K562 (cell line): ENCODE measurements around the gene PCK2. TPM values are rescaled to one million over a fixed set of nuclear protein-coding genes. Genes with fewer than 3 reads are reported as not detected.

Experiments used
- ATAC-seq: fragments of 200-7000 bp; cut with Tn5 transposase; 3 replicates; pipeline ENCODE4 v1.9.1; 2020; ENCODE audit warnings: moderate library complexity
- BruUV-seq: library from RNA; stranded (reverse); fragments of 400-500 nt; replicated peaks from 2 replicates; lab custom pipeline; 2021; lab: Mats Ljungman, UMichigan
- CTCF ChIA-PET: fragments of 300-600 bp; formaldehyde crosslinking; extraction: SDS; loops from one replicate; lab custom pipeline; 2021; ENCODE audit warnings: low intra/inter-chr PET ratio; lab: Yijun Ruan, JAX
- POLR2A ChIA-PET: fragments of 300-600, 350-650 bp; sonication (Branson Sonifier 250); formaldehyde crosslinking; extraction: SDS; loops from one replicate; lab custom pipeline; 2021; ENCODE audit warnings: antibody characterized with exemption, inconsistent platforms; lab: Yijun Ruan, JAX
- DNase-seq, 4 experiments: peaks; one replicate each; pipeline versions ENCODE4 v3.0.0 to v3.0.0-alpha.2; 2011 to 2018; ENCODE audit warnings: low spot score in 3 of 4, mixed read lengths in 3 of 4; ENCODE audit errors: extremely low read depth in 1 of 4
- FAIRE-seq: peaks from 2 replicates; lab custom pipeline; 2011; peaks lifted over from hg19 to GRCh38; lab: Jason Lieb, UNC
- H2AFZ ChIP-seq: 2 replicates; pipeline ENCODE4 v1.6.0; 2011; ENCODE audit warnings: low read depth, low read length, control low read depth, inconsistent platforms
- H3K27ac ChIP-seq: fragments of 200-600 bp; 3 replicates; pipeline ENCODE4 v1.8.0; 2011; ENCODE audit warnings: low read depth, mild to moderate bottlenecking, control low read depth, inconsistent platforms, low read length, moderate library complexity, mixed read lengths; ENCODE audit errors: extremely low read depth
- H3K27me3 ChIP-seq, 2 experiments: fragments of 300-600 bp in 1 of 2; 2 replicates in 1 of 2; 3 replicates in 1 of 2; pipeline versions ENCODE4 v1.6.0 to v1.8.0; 2011; ENCODE audit warnings: inconsistent platforms in 2 of 2, low read length in 2 of 2, mild to moderate bottlenecking in 1 of 2, mixed read lengths in 1 of 2, moderate library complexity in 1 of 2; ENCODE audit not compliant: control insufficient read depth in 2 of 2, insufficient read depth in 2 of 2
- H3K36me3 ChIP-seq: fragments of 300-600 bp; 3 replicates; pipeline ENCODE4 v1.8.0; 2011; ENCODE audit warnings: mild to moderate bottlenecking, low read length, inconsistent platforms; ENCODE audit not compliant: control insufficient read depth, insufficient read depth
- H3K4me1 ChIP-seq, 2 experiments: fragments of 200-600 bp in 1 of 2; replicated peaks in 1 of 2; 2 replicates in 1 of 2; 3 replicates in 1 of 2; pipeline versions ENCODE4 v1.5.1 to v1.8.0; 2011; ENCODE audit warnings: inconsistent platforms in 2 of 2, low read length in 2 of 2, mild to moderate bottlenecking in 1 of 2, mixed read lengths in 1 of 2, moderate library complexity in 1 of 2; ENCODE audit not compliant: control insufficient read depth in 2 of 2, insufficient read depth in 2 of 2
- H3K4me2 ChIP-seq: 2 replicates; pipeline ENCODE4 v1.6.1; 2011; ENCODE audit warnings: low read length, control low read depth, inconsistent platforms, mixed read lengths; ENCODE audit not compliant: insufficient read depth
- H3K4me3 ChIP-seq: fragments of 200-600 bp; sonication (generic), shearing (Covaris generic); 2 replicates; pipeline ENCODE4 v1.5.1; 2016; ENCODE audit warnings: control low read depth, inconsistent platforms
- H3K79me2 ChIP-seq: fragments of 200-600 bp; 3 replicates; pipeline ENCODE4 v1.8.0; 2011; ENCODE audit warnings: low read length, inconsistent platforms; ENCODE audit not compliant: control insufficient read depth, insufficient read depth
- H3K9ac ChIP-seq, 2 experiments: 2 replicates each; pipeline versions ENCODE4 v1.6.0 to v1.6.1; 2011; ENCODE audit warnings: low read depth in 2 of 2, low read length in 2 of 2, control low read depth in 1 of 2, inconsistent platforms in 1 of 2, mild to moderate bottlenecking in 1 of 2, mixed read lengths in 1 of 2; ENCODE audit not compliant: insufficient read depth in 1 of 2
- H3K9me1 ChIP-seq: one replicate; pipeline ENCODE4 v1.6.0; 2011; ENCODE audit warnings: inconsistent platforms, mild to moderate bottlenecking, low read length, moderate library complexity; ENCODE audit not compliant: control insufficient read depth, insufficient read depth
- H3K9me3 ChIP-seq: replicated peaks from 2 replicates; pipeline ENCODE4 v1.5.1; 2011; ENCODE audit warnings: low read depth, low read length, inconsistent platforms; ENCODE audit not compliant: control insufficient read depth, insufficient read depth
- H4K20me1 ChIP-seq: replicated peaks from 2 replicates; pipeline ENCODE4 v1.6.1; 2011; ENCODE audit warnings: low read length, inconsistent platforms, mixed read lengths; ENCODE audit not compliant: control insufficient read depth, insufficient read depth
- ADNP ChIP-seq: fragments of 200-800 bp; sonication (Bioruptor generic); IDR thresholded peaks from 2 replicates; pipeline ENCODE4 v1.6.1; 2016; ENCODE audit warnings: missing genetic modification characterization, missing compliant biosample characterization
- BCOR ChIP-seq: fragments of 450-650 bp; IDR thresholded peaks from 2 replicates; pipeline ENCODE4 v1.6.1; 2016
- CHD4 ChIP-seq: fragments of 200-600 bp; sonication (generic); IDR thresholded peaks from 3 replicates; pipeline ENCODE4 v1.6.1; 2012; ENCODE audit warnings: low read depth, mild to moderate bottlenecking, mixed read lengths, low read length, inconsistent platforms; ENCODE audit not compliant: insufficient read depth, insufficient replicate concordance, poor library complexity, severe bottlenecking
- HDAC2 ChIP-seq: fragments of 450-650 bp; IDR thresholded peaks from 2 replicates; pipeline ENCODE4 v1.6.1; 2016; ENCODE audit warnings: mild to moderate bottlenecking
- KDM1A ChIP-seq, 2 experiments: fragments of 450-650 bp; IDR thresholded peaks; 2 replicates each; pipeline ENCODE4 v1.6.1; 2016; ENCODE audit warnings: mild to moderate bottlenecking in 2 of 2
- MTA1 ChIP-seq: fragments of 450-650 bp; IDR thresholded peaks from 2 replicates; pipeline ENCODE4 v1.6.1; 2017; ENCODE audit warnings: borderline replicate concordance
- PBX2 ChIP-seq, 2 experiments: IDR thresholded peaks in 1 of 2; conservative IDR thresholded peaks in 1 of 2; 2 replicates each; pipeline ENCODE4 v1.6.1; 2016; ENCODE audit warnings: low read depth in 2 of 2, mild to moderate bottlenecking in 1 of 2, missing compliant biosample characterization in 1 of 2, missing genetic modification characterization in 1 of 2, moderate library complexity in 1 of 2
- RBM25 ChIP-seq: fragments of 200-400 bp; formaldehyde crosslinking; IDR thresholded peaks from 2 replicates; pipeline ENCODE4 v1.6.1; 2018; ENCODE audit warnings: low read length, low read depth, moderate library complexity; ENCODE audit not compliant: severe bottlenecking
- RCOR1 ChIP-seq, 2 experiments: IDR thresholded peaks; 2 replicates each; pipeline ENCODE4 v1.6.1; 2012; ENCODE audit warnings: low read depth in 2 of 2, low read length in 2 of 2, borderline replicate concordance in 1 of 2, improper control_type of control experiment in 1 of 2
- SMARCA5 ChIP-seq: fragments of 450-650 bp; IDR thresholded peaks from 2 replicates; pipeline ENCODE4 v1.6.1; 2016
- WGBS: fragments of 100-300 bp; shearing (Covaris generic); methylation state at CpG from one replicate; pipeline ENCODE4 v1.1.6; 2016; ENCODE audit warnings: low coverage, mixed read lengths; ENCODE audit not compliant: insufficient coverage; ENCODE audit errors: missing lambda C conversion rate; 5-methylcytosine and 5-hydroxymethylcytosine counted together
- in situ Hi-C: fragments of 300-500 bp; cut with MboI; formaldehyde crosslinking; loops from 4 replicates; pipeline ENCODE4 v1.15.0; 2018; ENCODE audit warnings: inconsistent platforms, mixed read lengths
- intact Hi-C: fragments of 100-400 bp; cut with micrococcal nuclease; formaldehyde crosslinking; loops from 2 replicates; pipeline ENCODE4 v1.14.2; 2022
- polyA plus RNA-seq, 8 experiments: library from polyadenylated mRNA; depleted of rRNA in 4 of 8; stranded (reverse) in 5 of 8; unstranded in 3 of 8; fragments of >200 nt; fragmentation: Nextera tagmentation in 2 of 8; fragmentation: Illumina TruSeq in 1 of 8; extraction: Ambion mirVana in 2 of 8; extraction: Trizol in 1 of 8; gene quantifications; 2 replicates each; pipeline versions ENCODE4 v1.2.1 to v1.2.3, GENCODE V29; 2011 to 2014; ENCODE audit warnings: inconsistent platforms in 1 of 8, missing spikeins in 1 of 8
- total RNA-seq, 7 experiments: library from RNA; depleted of rRNA in 6 of 7; stranded (reverse); fragments of >200 nt in 6 of 7; fragmentation: Illumina TruSeq in 2 of 7; extraction: Trizol in 2 of 7; gene quantifications; 2 replicates each; pipeline versions ENCODE4 v1.2.1 to v1.2.3, GENCODE V29; 2011 to 2021; ENCODE audit warnings: low replicate concordance in 1 of 7

The PCK2 gene
- total and polyA plus RNA-seq, 9 of the 15 experiments (the other 6 are each of a cell fraction or from before 2014, with no cell fraction given): 3.3 to 60.9 (median 30.4) TPM

- peaks cover 33 to 51% of the 10 kb centered on the region in 2 experiments; a peak in 4 of 5 replicates for H3K4me1 ChIP-seq
- peaks cover 54% of the 10 kb centered on the region for H3K79me2 ChIP-seq
- H3K27ac ChIP-seq: no peak overlapping the region
- H4K20me1 ChIP-seq: no peaks in the 10 kb centered on the region
- H3K4me2 ChIP-seq: no peak overlapping the region
- in situ Hi-C loops (no loop called here), intact Hi-C loops (loop anchor here (10.0 kb wide), 1 partner anchor 50 kb away; the partner anchor contains the start of gene PCK2)
- no peaks in the 10 kb centered on the region for H3K27me3 ChIP-seq
- ChIA-PET POLR2A (no interaction called here), CTCF (no interaction called here)
- BruUV-seq: no TSS peak
- peaks cover 36% of the 10 kb centered on the region; the same call in 2 of the 3 replicates for H3K36me3 ChIP-seq
- DNase-seq (no peak), FAIRE-seq (no peak), ATAC-seq (no peak)
- H3K4me3 ChIP-seq: no peak overlapping the region
- no peak overlapping the region for H3K9ac ChIP-seq
- peak; percentile 90 for TF ChIP-seq BCOR
- no peak for TF ChIP-seq PBX2 (CRISPR knock-in tag; IDR thresholded peaks at IDR 0.05; ENCODE audit: low read depth)
- TF ChIP-seq PBX2 (tag; conservative IDR thresholded peaks at IDR 0.05; ENCODE audit: low read depth): no peak
- TF ChIP-seq SMARCA5: peak; percentile 71; the same call in 1 of the 2 replicates
- peak; percentile 96 for TF ChIP-seq RBM25
- peak; percentile 71 for TF ChIP-seq CHD4
- TF ChIP-seq HDAC2: peak; percentile 58; the same call in 1 of the 2 replicates
- TF ChIP-seq ADNP (tag): peak; percentile 86
- TF ChIP-seq MTA1: no peak
- TF ChIP-seq KDM1A (IDR thresholded peaks at IDR 0.05): peak; percentile 72 to 77
- peak in 1 of 2 experiments; percentile 78; a peak in 2 of 4 replicates for TF ChIP-seq RCOR1 (IDR thresholded peaks at IDR 0.05; ENCODE audit: borderline replicate concordance in 1 of 2, low read depth in 2 of 2, low read length in 2 of 2)
- 47% methylated on average over 1 of the region's 1 CpG for WGBS
- no peaks in the 10 kb centered on the region for H3K9me3 ChIP-seq
- H3K9me1 ChIP-seq: peaks cover 5% of the 10 kb centered on the region
- no peak overlapping the region for H2AFZ ChIP-seq
Measured at GRCh38 chr14:24144451-24144850, 50.3 kb downstream of the PCK2 start.
